ENCODE measurements around the gene CACNA1S.

DNA sequence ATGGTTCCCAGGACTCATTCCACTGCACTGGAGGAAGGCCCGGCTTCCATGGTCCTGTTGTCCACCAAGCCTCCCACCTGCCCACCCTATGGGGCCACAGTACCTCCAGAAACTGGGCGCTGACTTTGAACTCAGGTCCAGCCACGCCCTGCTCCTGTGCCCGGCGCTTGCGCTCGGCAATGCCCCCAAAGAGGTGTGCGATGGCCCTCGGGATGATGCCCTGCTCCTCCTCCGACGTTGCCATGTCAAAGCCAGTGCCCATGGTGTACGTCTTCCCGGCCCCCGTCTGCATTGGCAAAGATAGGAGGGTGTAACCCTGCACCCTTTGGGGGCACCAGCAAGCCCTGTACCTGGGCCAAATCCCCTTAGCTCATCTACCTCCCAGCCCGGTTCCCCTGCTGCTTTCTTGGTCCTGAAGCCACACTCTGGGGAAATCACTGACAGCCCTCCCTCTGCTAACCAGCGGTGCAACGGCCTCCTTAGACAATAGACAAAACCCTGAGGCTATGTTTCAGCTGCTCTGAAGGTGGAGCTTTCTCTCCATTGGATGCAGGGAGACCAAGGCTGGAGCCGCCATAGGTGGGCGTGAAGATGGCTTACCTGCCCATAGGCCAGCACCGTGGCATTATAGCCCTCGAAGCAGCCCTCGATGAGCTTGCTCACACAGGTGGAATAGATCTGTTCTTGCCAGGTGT, 103.4 kb downstream of the CACNA1S start:
- no peak for TF ChIP-seq NR2C2 (CRISPR knock-in tag; IDR thresholded peaks at IDR 0.05; ENCODE audit: borderline replicate concordance)
- TF ChIP-seq TOE1 (CRISPR knock-in tag; IDR thresholded peaks at IDR 0.05), result no peak
- TF ChIP-seq NFYB (CRISPR knock-in tag; IDR thresholded peaks at IDR 0.05), result no peak
- no peak for TF ChIP-seq PRPF4 (IDR thresholded peaks at IDR 0.05; ENCODE audit: low read depth, low read length, poor library complexity, severe bottlenecking)
- TF ChIP-seq EP300 (IDR thresholded peaks at IDR 0.05; ENCODE audit: low read depth in 2 of 2, low read length in 2 of 2), result no peak
- no peak for TF ChIP-seq EP300 (CRISPR knock-in tag; IDR thresholded peaks at IDR 0.05; ENCODE audit: borderline replicate concordance)
